ENCODE data around the gene DOCK4.

DNA sequence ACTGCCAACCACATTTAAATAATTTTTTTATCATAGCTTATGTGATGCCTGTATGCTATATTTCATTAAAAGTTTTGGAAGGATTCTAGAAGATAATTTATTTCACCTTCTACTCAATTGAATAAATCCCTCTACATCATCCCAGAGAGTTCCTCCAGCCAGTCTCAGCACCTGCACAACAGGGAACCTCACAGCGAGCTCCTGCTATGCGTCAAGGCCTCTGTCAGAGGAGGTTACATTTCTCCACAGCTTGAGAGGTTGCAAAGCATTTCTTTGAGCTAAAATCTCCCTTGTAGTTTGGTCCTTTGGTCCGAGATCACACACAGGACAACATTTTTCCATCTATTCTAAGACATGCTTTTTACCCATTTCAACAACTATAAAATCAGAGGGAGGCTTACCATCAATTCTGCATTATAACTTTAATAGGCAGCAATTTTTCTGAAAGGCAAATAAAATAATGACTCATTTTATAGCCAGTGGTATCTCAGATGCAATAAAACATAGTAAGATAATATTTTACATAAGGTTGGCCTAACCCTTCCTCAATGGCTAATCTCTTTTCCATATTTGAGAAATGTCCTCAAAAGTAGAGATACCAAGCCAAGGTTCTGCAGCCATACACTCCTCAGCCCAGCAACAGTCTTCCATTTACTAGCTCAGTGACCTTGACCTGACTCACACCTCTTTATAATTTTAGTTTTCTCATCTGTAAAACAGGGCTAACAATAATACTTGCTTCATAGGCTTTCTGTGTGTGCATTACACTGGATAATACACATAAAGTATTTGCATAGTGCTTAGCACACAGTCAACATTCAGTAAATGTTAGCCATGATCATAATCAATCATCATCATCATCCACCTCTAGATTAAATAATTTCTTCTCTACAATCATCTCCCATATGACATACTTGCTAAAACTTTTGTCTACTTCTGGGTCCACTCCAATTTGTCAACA, 68.8 kb downstream of the DOCK4 start:
- TF ChIP-seq, protein P1, sequence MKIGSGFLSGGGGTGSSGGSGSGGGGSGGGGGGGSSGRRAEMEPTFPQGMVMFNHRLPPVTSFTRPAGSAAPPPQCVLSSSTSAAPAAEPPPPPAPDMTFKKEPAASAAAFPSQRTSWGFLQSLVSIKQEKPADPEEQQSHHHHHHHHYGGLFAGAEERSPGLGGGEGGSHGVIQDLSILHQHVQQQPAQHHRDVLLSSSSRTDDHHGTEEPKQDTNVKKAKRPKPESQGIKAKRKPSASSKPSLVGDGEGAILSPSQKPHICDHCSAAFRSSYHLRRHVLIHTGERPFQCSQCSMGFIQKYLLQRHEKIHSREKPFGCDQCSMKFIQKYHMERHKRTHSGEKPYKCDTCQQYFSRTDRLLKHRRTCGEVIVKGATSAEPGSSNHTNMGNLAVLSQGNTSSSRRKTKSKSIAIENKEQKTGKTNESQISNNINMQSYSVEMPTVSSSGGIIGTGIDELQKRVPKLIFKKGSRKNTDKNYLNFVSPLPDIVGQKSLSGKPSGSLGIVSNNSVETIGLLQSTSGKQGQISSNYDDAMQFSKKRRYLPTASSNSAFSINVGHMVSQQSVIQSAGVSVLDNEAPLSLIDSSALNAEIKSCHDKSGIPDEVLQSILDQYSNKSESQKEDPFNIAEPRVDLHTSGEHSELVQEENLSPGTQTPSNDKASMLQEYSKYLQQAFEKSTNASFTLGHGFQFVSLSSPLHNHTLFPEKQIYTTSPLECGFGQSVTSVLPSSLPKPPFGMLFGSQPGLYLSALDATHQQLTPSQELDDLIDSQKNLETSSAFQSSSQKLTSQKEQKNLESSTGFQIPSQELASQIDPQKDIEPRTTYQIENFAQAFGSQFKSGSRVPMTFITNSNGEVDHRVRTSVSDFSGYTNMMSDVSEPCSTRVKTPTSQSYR (CRISPR knock-in tag; IDR thresholded peaks at IDR 0.05), result no peak
- TF ChIP-seq, protein P2, sequence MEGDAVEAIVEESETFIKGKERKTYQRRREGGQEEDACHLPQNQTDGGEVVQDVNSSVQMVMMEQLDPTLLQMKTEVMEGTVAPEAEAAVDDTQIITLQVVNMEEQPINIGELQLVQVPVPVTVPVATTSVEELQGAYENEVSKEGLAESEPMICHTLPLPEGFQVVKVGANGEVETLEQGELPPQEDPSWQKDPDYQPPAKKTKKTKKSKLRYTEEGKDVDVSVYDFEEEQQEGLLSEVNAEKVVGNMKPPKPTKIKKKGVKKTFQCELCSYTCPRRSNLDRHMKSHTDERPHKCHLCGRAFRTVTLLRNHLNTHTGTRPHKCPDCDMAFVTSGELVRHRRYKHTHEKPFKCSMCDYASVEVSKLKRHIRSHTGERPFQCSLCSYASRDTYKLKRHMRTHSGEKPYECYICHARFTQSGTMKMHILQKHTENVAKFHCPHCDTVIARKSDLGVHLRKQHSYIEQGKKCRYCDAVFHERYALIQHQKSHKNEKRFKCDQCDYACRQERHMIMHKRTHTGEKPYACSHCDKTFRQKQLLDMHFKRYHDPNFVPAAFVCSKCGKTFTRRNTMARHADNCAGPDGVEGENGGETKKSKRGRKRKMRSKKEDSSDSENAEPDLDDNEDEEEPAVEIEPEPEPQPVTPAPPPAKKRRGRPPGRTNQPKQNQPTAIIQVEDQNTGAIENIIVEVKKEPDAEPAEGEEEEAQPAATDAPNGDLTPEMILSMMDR (IDR thresholded peaks at IDR 0.05), result no peak
- no peak for TF ChIP-seq FOXJ3 (CRISPR knock-in tag; IDR thresholded peaks at IDR 0.05; ENCODE audit: borderline replicate concordance)
- TF ChIP-seq CREB1 (CRISPR knock-in tag; IDR thresholded peaks at IDR 0.05), result no peak
- no peak for TF ChIP-seq USF1 (CRISPR knock-in tag; IDR thresholded peaks at IDR 0.05)
- TF ChIP-seq MAX (CRISPR knock-in tag; IDR thresholded peaks at IDR 0.05), result no peak
- no peak for TF ChIP-seq E2F1 (CRISPR knock-in tag; IDR thresholded peaks at IDR 0.05)
- TF ChIP-seq PRDM15 (CRISPR knock-in tag; IDR thresholded peaks at IDR 0.05), result no peak
